Measurements from ENCODE around the gene HOXA9. TPM values are rescaled to one million over a fixed set of nuclear protein-coding genes. Genes with fewer than 3 reads are reported as not detected.

HOXA9 gene
- total RNA-seq, 2 donors from 2014 or later, result not detected

- DNase-seq (ENCODE audit: low spot score) (no peak), ATAC-seq (ENCODE audit: insufficient number of reproducible peaks, low FRiP score, low read depth) (no peak)
- TF ChIP-seq CTCF (IDR thresholded peaks at IDR 0.05), result no peak
- Histone ChIP-seq H3K36me3 (no peaks in the 10 kb centered on the region), H3K27ac (peak overlapping the region; percentile 75 to 87), H3K9me3 (no peaks in the 10 kb centered on the region), H3K4me3 (peak overlapping the region; percentile 77), H3K27me3 (replicated peaks; ENCODE audit: insufficient read depth) (no peaks in the 10 kb centered on the region), H3K4me1 (ENCODE audit: control insufficient read depth in 1 of 2, low read depth in 2 of 2) (peaks cover 2 to 42% of the 10 kb centered on the region in 2 donors)
Observed at GRCh38 chr7:27131390-27131819, 33.9 kb downstream of the HOXA9 start.

GRCh38 chr7:27130540-27131389 is 34.6 kb downstream of the HOXA9 start, which contains the start of gene HOXA4:
Gene HOXA4, minus strand, starts transcription at chr7:27130757. Its CDS starts 24 bp downstream, at chr7:27130733.
- no peak for TF ChIP-seq CTCF (IDR thresholded peaks at IDR 0.05)
- Histone ChIP-seq H3K4me3 (peak within 1 kb of the TSS; percentile 77), H3K9me3 (no peaks in the 10 kb centered on the region), H3K4me1 (ENCODE audit: control insufficient read depth in 1 of 2, low read depth in 2 of 2) (peaks cover 0 to 42% of the 10 kb centered on the region in 2 donors), H3K27me3 (replicated peaks; ENCODE audit: insufficient read depth) (no peaks in the 10 kb centered on the region), H3K27ac (peak within 1 kb of the TSS; percentile 85 to 87), H3K36me3 (no peaks in the 10 kb centered on the region)
- peak; percentile 66 for DNase-seq (ENCODE audit: low spot score)
- peak; percentile 96 for ATAC-seq (ENCODE audit: insufficient number of reproducible peaks, low FRiP score, low read depth)

- Histone ChIP-seq H3K4me3 (peak overlapping the region; percentile 77), H3K9me3 (no peaks in the 10 kb centered on the region), H3K27me3 (replicated peaks; ENCODE audit: insufficient read depth) (no peaks in the 10 kb centered on the region), H3K27ac (peak overlapping the region; percentile 85 to 87), H3K36me3 (no peaks in the 10 kb centered on the region), H3K4me1 (ENCODE audit: control insufficient read depth in 1 of 2, low read depth in 2 of 2) (peaks cover 0 to 49% of the 10 kb centered on the region in 2 donors)
- DNase-seq (ENCODE audit: low spot score), result no peak
- no peak for TF ChIP-seq CTCF (IDR thresholded peaks at IDR 0.05)
- ATAC-seq (ENCODE audit: insufficient number of reproducible peaks, low FRiP score, low read depth), result peak; percentile 31
Observed at GRCh38 chr7:27129729-27130539, 35.4 kb downstream of the HOXA9 start.

- no peak for TF ChIP-seq CTCF (IDR thresholded peaks at IDR 0.05)
- Histone ChIP-seq H3K4me3 (peak overlapping the region; percentile 77), H3K36me3 (no peaks in the 10 kb centered on the region), H3K27me3 (replicated peaks; ENCODE audit: insufficient read depth) (no peaks in the 10 kb centered on the region), H3K27ac (peak overlapping the region; percentile 52 to 87), H3K9me3 (no peaks in the 10 kb centered on the region), H3K4me1 (ENCODE audit: control insufficient read depth in 1 of 2, low read depth in 2 of 2) (peaks cover 0 to 54% of the 10 kb centered on the region in 2 donors)
- DNase-seq (ENCODE audit: low spot score) (no peak), ATAC-seq (ENCODE audit: insufficient number of reproducible peaks, low FRiP score, low read depth) (no peak)
Observed at GRCh38 chr7:27128776-27129728, 36.3 kb downstream of the HOXA9 start.
